ENCODE results near the gene SLC34A2.

The SLC34A2 gene

DNA sequence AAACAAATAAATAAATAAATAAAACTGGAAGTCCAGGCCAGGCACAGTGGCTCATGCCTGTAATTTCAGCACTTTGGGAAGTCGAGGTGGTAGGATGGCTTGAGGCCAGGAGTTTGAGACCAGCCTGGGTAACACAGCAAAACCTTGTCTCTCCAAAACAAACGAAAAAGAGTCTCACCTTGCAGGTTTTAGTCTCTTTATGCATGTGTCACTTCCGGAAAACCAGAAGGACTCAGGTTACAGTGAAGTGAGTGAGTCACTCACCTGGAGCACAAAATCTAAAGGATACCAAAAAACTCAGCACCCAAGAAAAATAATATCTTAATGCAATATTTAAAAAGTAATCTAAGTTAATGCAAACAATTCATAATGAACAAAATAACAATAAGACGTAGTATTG, 20.1 kb upstream of the SLC34A2 start:
- no peaks in the 10 kb centered on the region for H3F3A ChIP-seq (ENCODE audit: low read depth)
- no peaks in the 10 kb centered on the region for H3K9me3 ChIP-seq (ENCODE audit: insufficient read depth, low read depth, low read length)
- no peak overlapping the region for H3K9ac ChIP-seq (ENCODE audit: low read depth, low read length, poor library complexity, severe bottlenecking)
- H3K4me3 ChIP-seq (ENCODE audit: low read length, poor library complexity, severe bottlenecking): no peak overlapping the region
- no peaks in the 10 kb centered on the region for H4K20me1 ChIP-seq (ENCODE audit: insufficient read depth, low read length, poor library complexity, severe bottlenecking)
- no peak overlapping the region for H3K4me2 ChIP-seq (ENCODE audit: low read depth, low read length, poor library complexity, severe bottlenecking)
- no peaks in the 10 kb centered on the region for H3K79me2 ChIP-seq (ENCODE audit: insufficient read depth, low read length)
- H3K4me1 ChIP-seq (ENCODE audit: insufficient read depth, low read length, poor library complexity, severe bottlenecking): no peaks in the 10 kb centered on the region
- no peaks in the 10 kb centered on the region for H3K27me3 ChIP-seq (ENCODE audit: insufficient read depth, low read length, poor library complexity, severe bottlenecking)
- no peaks in the 10 kb centered on the region for H3K9me2 ChIP-seq (replicated peaks; ENCODE audit: low read depth, low read length)
- H3K36me3 ChIP-seq (ENCODE audit: insufficient read depth, low read length): no peaks in the 10 kb centered on the region
- no peak overlapping the region for H2AFZ ChIP-seq (ENCODE audit: low read length)
- no peak for TF ChIP-seq EZH2phosphoT487 (IDR thresholded peaks at IDR 0.05; ENCODE audit: borderline replicate concordance)
- TF ChIP-seq, protein P1, sequence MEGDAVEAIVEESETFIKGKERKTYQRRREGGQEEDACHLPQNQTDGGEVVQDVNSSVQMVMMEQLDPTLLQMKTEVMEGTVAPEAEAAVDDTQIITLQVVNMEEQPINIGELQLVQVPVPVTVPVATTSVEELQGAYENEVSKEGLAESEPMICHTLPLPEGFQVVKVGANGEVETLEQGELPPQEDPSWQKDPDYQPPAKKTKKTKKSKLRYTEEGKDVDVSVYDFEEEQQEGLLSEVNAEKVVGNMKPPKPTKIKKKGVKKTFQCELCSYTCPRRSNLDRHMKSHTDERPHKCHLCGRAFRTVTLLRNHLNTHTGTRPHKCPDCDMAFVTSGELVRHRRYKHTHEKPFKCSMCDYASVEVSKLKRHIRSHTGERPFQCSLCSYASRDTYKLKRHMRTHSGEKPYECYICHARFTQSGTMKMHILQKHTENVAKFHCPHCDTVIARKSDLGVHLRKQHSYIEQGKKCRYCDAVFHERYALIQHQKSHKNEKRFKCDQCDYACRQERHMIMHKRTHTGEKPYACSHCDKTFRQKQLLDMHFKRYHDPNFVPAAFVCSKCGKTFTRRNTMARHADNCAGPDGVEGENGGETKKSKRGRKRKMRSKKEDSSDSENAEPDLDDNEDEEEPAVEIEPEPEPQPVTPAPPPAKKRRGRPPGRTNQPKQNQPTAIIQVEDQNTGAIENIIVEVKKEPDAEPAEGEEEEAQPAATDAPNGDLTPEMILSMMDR (conservative IDR thresholded peaks at IDR 0.05; ENCODE audit: low read length): no peak

DNA sequence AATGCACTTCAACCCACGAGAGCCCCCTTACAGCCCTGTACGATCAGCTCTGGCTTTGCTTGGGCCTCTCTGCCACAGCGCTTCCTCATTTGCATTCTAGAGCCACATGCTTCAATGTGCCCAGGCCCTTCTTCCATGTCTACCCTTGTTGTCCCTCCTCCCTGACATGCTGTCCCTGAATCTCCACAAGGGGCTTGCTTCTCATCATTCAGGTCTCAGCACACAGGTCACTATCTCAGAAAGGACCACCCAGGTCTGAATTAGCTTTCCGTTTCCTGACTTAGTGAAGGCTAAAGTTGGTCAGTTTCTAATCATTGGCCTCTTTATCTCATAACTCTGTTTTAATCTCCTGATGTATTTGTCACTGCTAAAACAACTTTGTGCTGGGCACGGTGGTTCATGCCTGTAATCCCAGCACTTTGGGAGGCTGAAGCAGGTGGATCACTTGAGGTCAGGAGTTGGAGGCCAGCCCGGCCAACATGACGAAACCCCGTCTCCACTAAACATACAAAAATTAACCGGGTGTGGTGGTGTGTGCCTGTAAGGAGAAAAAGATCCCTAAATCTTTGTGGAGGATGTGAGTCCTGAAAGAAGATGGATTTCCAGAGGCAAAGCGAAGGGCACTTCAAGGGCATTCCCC, 17.9 kb upstream of the SLC34A2 start:
- Histone ChIP-seq H3K36me3 (ENCODE audit: insufficient read depth, low read length) (no peaks in the 10 kb centered on the region), H3K9ac (ENCODE audit: low read depth, low read length, poor library complexity, severe bottlenecking) (no peak overlapping the region), H4K20me1 (ENCODE audit: insufficient read depth, low read length, poor library complexity, severe bottlenecking) (no peaks in the 10 kb centered on the region), H3K4me2 (ENCODE audit: low read depth, low read length, poor library complexity, severe bottlenecking) (no peak overlapping the region), H3F3A (ENCODE audit: low read depth) (no peaks in the 10 kb centered on the region), H3K4me1 (ENCODE audit: insufficient read depth, low read length, poor library complexity, severe bottlenecking) (no peaks in the 10 kb centered on the region), H3K79me2 (ENCODE audit: insufficient read depth, low read length) (no peaks in the 10 kb centered on the region), H3K9me3 (ENCODE audit: insufficient read depth, low read depth, low read length) (no peaks in the 10 kb centered on the region), H2AFZ (ENCODE audit: low read length) (no peak overlapping the region), H3K27me3 (ENCODE audit: insufficient read depth, low read length, poor library complexity, severe bottlenecking) (no peaks in the 10 kb centered on the region), H3K4me3 (ENCODE audit: low read length, poor library complexity, severe bottlenecking) (no peak overlapping the region), H3K9me2 (replicated peaks; ENCODE audit: low read depth, low read length) (no peaks in the 10 kb centered on the region)
- TF ChIP-seq, protein P1 (conservative IDR thresholded peaks at IDR 0.05; ENCODE audit: low read length): no peak
- TF ChIP-seq EZH2phosphoT487 (IDR thresholded peaks at IDR 0.05; ENCODE audit: borderline replicate concordance): no peak

DNA sequence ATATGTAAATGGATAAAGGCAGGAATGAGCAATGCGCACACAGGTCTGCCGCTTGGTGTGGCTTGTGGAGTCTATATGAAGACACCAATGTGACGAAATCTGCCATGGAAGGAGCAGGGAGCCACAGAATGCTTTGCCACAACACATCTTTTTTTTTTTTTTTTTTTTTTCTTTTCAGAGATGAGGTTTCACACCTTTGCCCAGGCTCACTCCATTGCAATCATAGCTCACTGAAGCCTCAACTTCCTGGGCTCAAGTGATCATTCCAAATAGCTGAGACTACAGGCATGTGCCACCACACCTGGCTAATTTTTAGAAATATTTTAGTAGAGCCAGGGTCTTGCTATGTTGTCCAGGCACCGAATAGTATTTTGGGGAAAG, 17.4 kb upstream of the SLC34A2 start:
- H3K4me2 ChIP-seq (ENCODE audit: low read depth, low read length, poor library complexity, severe bottlenecking): no peak overlapping the region
- H3F3A ChIP-seq (ENCODE audit: low read depth): no peaks in the 10 kb centered on the region

More for the DNA sequence above, 17.4 kb upstream of the SLC34A2 start:
- Histone ChIP-seq H3K4me1 (ENCODE audit: insufficient read depth, low read length, poor library complexity, severe bottlenecking) (no peaks in the 10 kb centered on the region), H2AFZ (ENCODE audit: low read length) (no peak overlapping the region), H3K9me2 (replicated peaks; ENCODE audit: low read depth, low read length) (no peaks in the 10 kb centered on the region), H4K20me1 (ENCODE audit: insufficient read depth, low read length, poor library complexity, severe bottlenecking) (no peaks in the 10 kb centered on the region), H3K79me2 (ENCODE audit: insufficient read depth, low read length) (no peaks in the 10 kb centered on the region), H3K9ac (ENCODE audit: low read depth, low read length, poor library complexity, severe bottlenecking) (no peak overlapping the region), H3K36me3 (ENCODE audit: insufficient read depth, low read length) (no peaks in the 10 kb centered on the region), H3K4me3 (ENCODE audit: low read length, poor library complexity, severe bottlenecking) (no peak overlapping the region), H3K27me3 (ENCODE audit: insufficient read depth, low read length, poor library complexity, severe bottlenecking) (no peaks in the 10 kb centered on the region), H3K9me3 (ENCODE audit: insufficient read depth, low read depth, low read length) (no peaks in the 10 kb centered on the region)
- TF ChIP-seq, protein P1 (conservative IDR thresholded peaks at IDR 0.05; ENCODE audit: low read length): no peak
- no peak for TF ChIP-seq EZH2phosphoT487 (IDR thresholded peaks at IDR 0.05; ENCODE audit: borderline replicate concordance)

Data from Loucy (cell line).